HUES6 (cell line): ENCODE data around the gene DIS3L2.

Experiments used
- H3K27ac ChIP-seq: 2 replicates; pipeline ENCODE4 v1.7.0; 2013; ENCODE audit warnings: low read depth, mild to moderate bottlenecking, low read length, inconsistent platforms
- H3K27me3 ChIP-seq: 2 replicates; pipeline ENCODE4 v1.6.1; 2013; ENCODE audit warnings: low read length; ENCODE audit not compliant: control insufficient read depth, insufficient read depth
- H3K36me3 ChIP-seq: 2 replicates; pipeline ENCODE4 v1.6.1; 2013; ENCODE audit warnings: low read length; ENCODE audit not compliant: control insufficient read depth, insufficient read depth
- H3K4me1 ChIP-seq: 2 replicates; pipeline ENCODE4 v1.6.1; 2013; ENCODE audit warnings: low read length; ENCODE audit not compliant: control insufficient read depth, insufficient read depth
- H3K4me3 ChIP-seq: 2 replicates; pipeline ENCODE4 v1.5.1; 2013; ENCODE audit warnings: low read depth, low read length
- H3K9ac ChIP-seq: one replicate; pipeline ENCODE4 v1.6.1; 2013; ENCODE audit warnings: mild to moderate bottlenecking, low read length
- H3K9me3 ChIP-seq: 2 replicates; pipeline ENCODE4 v1.6.1; 2013; ENCODE audit warnings: low read depth, low read length; ENCODE audit not compliant: control insufficient read depth, insufficient read depth

The DIS3L2 gene

GRCh38 chr2:231961349-231962166, at the start of gene DIS3L2:
TSS of gene DIS3L2 (plus strand) at chr2:231961713. CDS start at chr2:232014928, 53,215 bp downstream.
- H3K36me3 ChIP-seq = no peaks in the 10 kb centered on the region
- H3K27ac ChIP-seq = peak within 1 kb of the TSS; percentile 86
- H3K9me3 ChIP-seq = peaks cover 3% of the 10 kb centered on the region; the same call in 1 of the 2 replicates
- H3K4me1 ChIP-seq = 0 out of 2 replicates have a peak, but pooled peaks cover 6% of the 10 kb centered on the region
- peak within 1 kb of the TSS; percentile 99 for H3K4me3 ChIP-seq
- H3K9ac ChIP-seq = peak within 1 kb of the TSS; percentile 92
- H3K27me3 ChIP-seq = no peaks in the 10 kb centered on the region

GRCh38 chr2:231914077-231914690, 47.3 kb upstream of the DIS3L2 start:
- Histone ChIP-seq H3K27me3 (no peaks in the 10 kb centered on the region; the same call in 1 of the 2 replicates), H3K4me1 (peaks cover 9% of the 10 kb centered on the region), H3K27ac (no peak overlapping the region), H3K9ac (no peak overlapping the region), H3K9me3 (no peaks in the 10 kb centered on the region), H3K4me3 (no peak overlapping the region), H3K36me3 (no peaks in the 10 kb centered on the region)

- Histone ChIP-seq H3K9me3 (no peaks in the 10 kb centered on the region), H3K4me3 (no peak overlapping the region), H3K36me3 (no peaks in the 10 kb centered on the region), H3K9ac (no peak overlapping the region), H3K27me3 (peaks cover 4% of the 10 kb centered on the region; the same call in 1 of the 2 replicates), H3K4me1 (peaks cover 5% of the 10 kb centered on the region; the same call in 1 of the 2 replicates), H3K27ac (no peak overlapping the region)
Observed at GRCh38 chr2:231917280-231918066, 44.0 kb upstream of the DIS3L2 start.

- Histone ChIP-seq H3K4me3 (no peak overlapping the region), H3K4me1 (peaks cover 5% of the 10 kb centered on the region; the same call in 1 of the 2 replicates), H3K9ac (no peak overlapping the region), H3K27me3 (peaks cover 16% of the 10 kb centered on the region; the same call in 1 of the 2 replicates), H3K27ac (no peak overlapping the region), H3K9me3 (no peaks in the 10 kb centered on the region), H3K36me3 (no peaks in the 10 kb centered on the region)
Observed at GRCh38 chr2:231918501-231919330, 42.8 kb upstream of the DIS3L2 start.

GRCh38 chr2:231919341-231920035, 42.0 kb upstream of the DIS3L2 start:
- Histone ChIP-seq H3K36me3 (no peaks in the 10 kb centered on the region), H3K4me3 (no peak overlapping the region), H3K4me1 (peaks cover 11% of the 10 kb centered on the region; the same call in 1 of the 2 replicates), H3K27ac (no peak overlapping the region), H3K9me3 (no peaks in the 10 kb centered on the region), H3K9ac (no peak overlapping the region), H3K27me3 (peaks cover 24% of the 10 kb centered on the region)

GRCh38 chr2:231920366-231920765, 41.1 kb upstream of the DIS3L2 start:
- Histone ChIP-seq H3K9me3 (no peaks in the 10 kb centered on the region), H3K4me1 (peaks cover 17% of the 10 kb centered on the region; the same call in 1 of the 2 replicates), H3K36me3 (no peaks in the 10 kb centered on the region), H3K9ac (no peak overlapping the region), H3K27me3 (peaks cover 33% of the 10 kb centered on the region), H3K27ac (no peak overlapping the region), H3K4me3 (no peak overlapping the region)

- peaks cover 17% of the 10 kb centered on the region; the same call in 1 of the 2 replicates for H3K4me1 ChIP-seq
- no peak overlapping the region for H3K27ac ChIP-seq
- H3K4me3 ChIP-seq = no peak overlapping the region
- no peak overlapping the region for H3K9ac ChIP-seq
- no peaks in the 10 kb centered on the region for H3K36me3 ChIP-seq
- peaks cover 37% of the 10 kb centered on the region for H3K27me3 ChIP-seq
- no peaks in the 10 kb centered on the region for H3K9me3 ChIP-seq
Observed at GRCh38 chr2:231920795-231921194, 40.7 kb upstream of the DIS3L2 start.

GRCh38 chr2:231922311-231923009, 39.1 kb upstream of the DIS3L2 start:
- H3K4me1 ChIP-seq = peaks cover 21% of the 10 kb centered on the region
- peaks cover 53% of the 10 kb centered on the region for H3K27me3 ChIP-seq
- no peak overlapping the region for H3K4me3 ChIP-seq
- no peak overlapping the region for H3K27ac ChIP-seq
- H3K36me3 ChIP-seq = no peaks in the 10 kb centered on the region
- no peaks in the 10 kb centered on the region for H3K9me3 ChIP-seq
- H3K9ac ChIP-seq = no peak overlapping the region

GRCh38 chr2:231923010-231923344, 38.5 kb upstream of the DIS3L2 start:
- H3K4me1 ChIP-seq = peaks cover 19% of the 10 kb centered on the region
- no peaks in the 10 kb centered on the region for H3K9me3 ChIP-seq
- no peaks in the 10 kb centered on the region for H3K36me3 ChIP-seq
- no peak overlapping the region for H3K4me3 ChIP-seq
- no peak overlapping the region for H3K27ac ChIP-seq
- no peak overlapping the region for H3K9ac ChIP-seq
- peaks cover 59% of the 10 kb centered on the region for H3K27me3 ChIP-seq
